GM12878 (cell line): ENCODE measurements around the gene ANKIB1. TPM values are rescaled to one million over a fixed set of nuclear protein-coding genes. Genes with fewer than 3 reads are reported as not detected.

ENCODE experiments used
- ATAC-seq: fragments of 200-7000 bp; cut with Tn5 transposase; 3 replicates; pipeline ENCODE4 v1.9.1; 2020; ENCODE audit warnings: mild to moderate bottlenecking, moderate library complexity
- BruUV-seq: library from RNA; stranded (reverse); fragments of 400-500 nt; replicated peaks from 2 replicates; lab custom pipeline; 2021; lab: Mats Ljungman, UMichigan
- CTCF ChIA-PET: fragments of 300-600 bp; sonication (Branson Sonifier 250); formaldehyde crosslinking; extraction: SDS; loops from one replicate; lab custom pipeline; 2021; ENCODE audit warnings: inconsistent platforms; lab: Yijun Ruan, JAX
- POLR2A ChIA-PET: fragments of 350-600 bp; formaldehyde crosslinking; extraction: SDS; loops from one replicate; lab custom pipeline; 2021; ENCODE audit warnings: inconsistent platforms; lab: Charles Lee
- RAD21 ChIA-PET: fragments of 300-600 bp; sonication (Branson Sonifier 250); formaldehyde crosslinking; loops from one replicate; lab custom pipeline; 2023; ENCODE audit warnings: antibody characterized with exemption; ENCODE audit not compliant: unreplicated experiment; lab: Charles Lee
- SMC1A ChIA-PET: fragments of 300-600 bp; sonication (Branson Sonifier 250); formaldehyde crosslinking; loops from one replicate; lab custom pipeline; 2023; ENCODE audit not compliant: unreplicated experiment, uncharacterized antibody; lab: Charles Lee
- DNase-seq: peaks from one replicate; pipeline ENCODE4 v3.0.0-alpha.2; 2011; ENCODE audit warnings: low read depth, low spot score
- FAIRE-seq: peaks from 3 replicates; lab custom pipeline; 2011; peaks lifted over from hg19 to GRCh38; lab: Jason Lieb, UNC
- H2AFZ ChIP-seq: 2 replicates; pipeline ENCODE4 v1.6.0; 2011; ENCODE audit warnings: low read depth, low read length, control low read depth; ENCODE audit not compliant: control insufficient read depth
- H3K27ac ChIP-seq: 2 replicates; pipeline ENCODE4 v1.5.1; 2011; ENCODE audit warnings: control low read depth; ENCODE audit not compliant: control insufficient read depth, insufficient read depth
- H3K27me3 ChIP-seq, 2 experiments: replicated peaks in 1 of 2; 2 replicates each; pipeline versions ENCODE4 v1.6.0 to v1.6.1; 2011; ENCODE audit warnings: low read length in 1 of 2; ENCODE audit not compliant: control insufficient read depth in 2 of 2, insufficient read depth in 2 of 2
- H3K36me3 ChIP-seq, 2 experiments: 2 replicates each; pipeline ENCODE4 v1.5.1; 2011; ENCODE audit warnings: low read length in 1 of 2; ENCODE audit not compliant: control insufficient read depth in 2 of 2, insufficient read depth in 2 of 2
- H3K4me1 ChIP-seq: 2 replicates; pipeline ENCODE4 v1.6.1; 2011; ENCODE audit warnings: mild to moderate bottlenecking, low read length, moderate library complexity, mixed read lengths; ENCODE audit not compliant: control insufficient read depth, insufficient read depth
- H3K4me2 ChIP-seq: 2 replicates; pipeline ENCODE4 v1.6.0; 2011; ENCODE audit warnings: control low read depth; ENCODE audit not compliant: control insufficient read depth, insufficient read depth
- H3K4me3 ChIP-seq: fragments of 200-600 bp; sonication (generic); 2 replicates; pipeline ENCODE4 v1.5.1; 2016
- H3K79me2 ChIP-seq: 2 replicates; pipeline ENCODE4 v1.6.0; 2011; ENCODE audit warnings: low read length; ENCODE audit not compliant: control insufficient read depth, insufficient read depth
- H3K9ac ChIP-seq: 2 replicates; pipeline ENCODE4 v1.8.0; 2011; ENCODE audit warnings: low read length, control low read depth, mixed read lengths; ENCODE audit not compliant: control insufficient read depth, insufficient read depth
- H3K9me3 ChIP-seq: replicated peaks from 3 replicates; pipeline ENCODE4 v1.5.1; 2011; ENCODE audit warnings: mild to moderate bottlenecking, low read length; ENCODE audit not compliant: control insufficient read depth, insufficient read depth
- H4K20me1 ChIP-seq: 2 replicates; pipeline ENCODE4 v1.6.0; 2011; ENCODE audit not compliant: control insufficient read depth, insufficient read depth
- CREM ChIP-seq: IDR thresholded peaks from 2 replicates; pipeline ENCODE4 v1.6.1; 2014; ENCODE audit warnings: antibody characterized with exemption, low read depth
- DPF2 ChIP-seq: fragments of 450-650 bp; IDR thresholded peaks from 2 replicates; pipeline ENCODE4 v1.6.1; 2017; ENCODE audit warnings: mild to moderate bottlenecking
- E4F1 ChIP-seq: fragments of 450-650 bp; IDR thresholded peaks from 2 replicates; pipeline ENCODE4 v1.6.1; 2018; ENCODE audit warnings: borderline replicate concordance, mild to moderate bottlenecking; ENCODE audit not compliant: partially characterized antibody
- HDAC6 ChIP-seq: fragments of 200-600 bp; sonication (generic); IDR thresholded peaks from one replicate; pipeline ENCODE4 v1.8.0; 2017; ENCODE audit warnings: antibody characterized with exemption; ENCODE audit not compliant: unreplicated experiment
- HDGF ChIP-seq: fragments of 450-650 bp; IDR thresholded peaks from 2 replicates; pipeline ENCODE4 v1.6.1; 2016; ENCODE audit warnings: antibody characterized with exemption
- HSF1 ChIP-seq: fragments of 150-350 bp; IDR thresholded peaks from 2 replicates; pipeline ENCODE4 v1.6.1; 2014; ENCODE audit warnings: mild to moderate bottlenecking, low read depth, low read length
- MEF2A ChIP-seq: IDR thresholded peaks from 2 replicates; pipeline ENCODE4 v1.6.1; 2011; ENCODE audit warnings: low read depth, mild to moderate bottlenecking, low read length, moderate library complexity; ENCODE audit not compliant: insufficient read depth
- MTA3 ChIP-seq: IDR thresholded peaks from 2 replicates; pipeline ENCODE4 v1.6.1; 2012; ENCODE audit warnings: low read length, inconsistent platforms, borderline replicate concordance
- PBX3 ChIP-seq: IDR thresholded peaks from 2 replicates; pipeline ENCODE4 v1.6.1; 2011; ENCODE audit warnings: mild to moderate bottlenecking, low read depth, low read length, moderate library complexity; ENCODE audit not compliant: insufficient replicate concordance
- PKNOX1 ChIP-seq: fragments of 450-650 bp; IDR thresholded peaks from 2 replicates; pipeline ENCODE4 v1.6.1; 2016; ENCODE audit warnings: mild to moderate bottlenecking
- SKIL ChIP-seq: fragments of 450-650 bp; IDR thresholded peaks from 2 replicates; pipeline ENCODE4 v1.6.1; 2017; ENCODE audit warnings: mild to moderate bottlenecking, low read depth, inconsistent platforms; ENCODE audit not compliant: poor library complexity, severe bottlenecking
- SREBF1 ChIP-seq: IDR thresholded peaks from 2 replicates; pipeline ENCODE4 v1.6.1; 2012; ENCODE audit warnings: mild to moderate bottlenecking, low read length
- YBX1 ChIP-seq: fragments of 450-650 bp; IDR thresholded peaks from 2 replicates; pipeline ENCODE4 v1.6.1; 2016; ENCODE audit warnings: antibody characterized with exemption
- ZNF207 ChIP-seq: fragments of 450-650 bp; IDR thresholded peaks from 2 replicates; pipeline ENCODE4 v1.6.1; 2014; ENCODE audit warnings: antibody characterized with exemption, mild to moderate bottlenecking, borderline replicate concordance
- WGBS: methylation state at CpG from one replicate; pipeline ENCODE4 v1.1.6; 2016; ENCODE audit warnings: low lambda C conversion rate; ENCODE audit not compliant: insufficient replicate concordance, insufficient coverage; ENCODE audit errors: missing lambda C conversion rate; 5-methylcytosine and 5-hydroxymethylcytosine counted together
- in situ Hi-C: fragments of 300-500 bp; cut with MboI; formaldehyde crosslinking; loops from 9 replicates; pipeline ENCODE4 v1.14.3; 2018; ENCODE audit warnings: mixed read lengths
- intact Hi-C: fragments of 100-400 bp; cut with micrococcal nuclease; formaldehyde crosslinking; loops from one replicate; pipeline ENCODE4 v1.14.2; 2022; ENCODE audit not compliant: unreplicated experiment
- polyA plus RNA-seq, 11 experiments: library from polyadenylated mRNA; depleted of rRNA in 4 of 11; unstranded in 6 of 11; stranded (reverse) in 5 of 11; fragments of >200 nt; fragmentation: Nextera tagmentation in 4 of 11; fragmentation: Illumina TruSeq in 1 of 11; extraction: Ambion mirVana in 4 of 11; extraction: Trizol in 1 of 11; gene quantifications; 1 replicate in 1 of 11; 2 replicates in 10 of 11; pipeline versions ENCODE4 v1.2.1 to v1.2.3, GENCODE V29; 2011 to 2016; ENCODE audit warnings: inconsistent platforms in 2 of 11, missing spikeins in 2 of 11, low read depth in 1 of 11
- total RNA-seq, 4 experiments: library from RNA; depleted of rRNA in 3 of 4; stranded (reverse); fragments of >200 nt in 3 of 4; fragmentation: Illumina TruSeq in 1 of 4; extraction: Trizol in 1 of 4; gene quantifications; 2 replicates each; pipeline versions ENCODE4 v1.2.1 to v1.2.3, GENCODE V29; 2013 to 2021

Gene ANKIB1
- total and polyA plus RNA-seq, 10 of the 15 experiments (the other 5 are each of a cell fraction or from before 2014, with no cell fraction given) = 9.0 to 54.0 (median 21.9) TPM

- ATAC-seq (no peak), DNase-seq (no peak), FAIRE-seq (no peak)
- intact Hi-C loops (no loop called here), in situ Hi-C loops (no loop called here)
- Histone ChIP-seq H3K36me3 (no peaks in the 10 kb centered on the region), H3K79me2 (no peaks in the 10 kb centered on the region), H3K27me3 (no peaks in the 10 kb centered on the region), H2AFZ (no peak overlapping the region), H4K20me1 (no peaks in the 10 kb centered on the region), H3K9me3 (no peaks in the 10 kb centered on the region), H3K4me1 (no peaks in the 10 kb centered on the region), H3K27ac (no peak overlapping the region), H3K9ac (no peak overlapping the region), H3K4me3 (no peak overlapping the region), H3K4me2 (no peak overlapping the region)
- WGBS = 82% methylated on average over 5 of the region's 5 CpGs
- SMC1A ChIA-PET = interaction anchor here (1.1 kb wide), 1 partner anchor 9 kb away, joined by 4 read pairs; no protein-coding TSS in a partner anchor
- POLR2A ChIA-PET = no interaction called here
- RAD21 ChIA-PET = no interaction called here
- CTCF ChIA-PET = interaction anchor here (0.9 to 5.6 kb wide), 4 partner anchors 9 to 585 kb away, joined by 4 to 35 read pairs (median 4); partner anchors contain the start of gene GATAD1
- no TSS peak for BruUV-seq
- no peak for TF ChIP-seq HDAC6
- no peak for TF ChIP-seq E4F1
- TF ChIP-seq MTA3 = no peak
- TF ChIP-seq SREBF1 = no peak
- no peak for TF ChIP-seq ZNF207
- no peak for TF ChIP-seq HDGF
- TF ChIP-seq MEF2A = no peak
- TF ChIP-seq SKIL = no peak
- no peak for TF ChIP-seq PBX3
- no peak for TF ChIP-seq PKNOX1
- TF ChIP-seq CREM = no peak
- no peak for TF ChIP-seq HSF1
- no peak for TF ChIP-seq YBX1
- no peak for TF ChIP-seq DPF2
Observed at GRCh38 chr7:92415225-92415624, 169.5 kb downstream of the ANKIB1 start.
